AG04449 (cell line): Measurements from ENCODE around the gene WDR5B.

Experiments
- CTCF ChIA-PET: fragments of 350-600 bp; formaldehyde crosslinking; extraction: SDS; loops from one replicate; lab custom pipeline; 2021; ENCODE audit warnings: antibody characterized with exemption; lab: Yijun Ruan, JAX
- POLR2A ChIA-PET: fragments of 400-600, 350-600 bp; formaldehyde crosslinking; extraction: SDS; loops from one replicate; lab custom pipeline; 2020; ENCODE audit warnings: antibody characterized with exemption, inconsistent platforms; lab: Yijun Ruan, JAX
- DNase-seq: peaks from one replicate; pipeline ENCODE4 v3.0.0-alpha.2; 2010; ENCODE audit warnings: low read depth, low spot score
- H3K4me3 ChIP-seq: 2 replicates; pipeline ENCODE4 v1.5.1; 2011; ENCODE audit warnings: low read depth, mild to moderate bottlenecking, control low read depth, low read length
- TF ChIP-seq, protein P1 (sequence below): IDR thresholded peaks from one replicate; pipeline ENCODE4 v1.5.1; 2011; ENCODE audit warnings: mild to moderate bottlenecking, moderate library complexity, low read length, control low read depth, inconsistent platforms; ENCODE audit not compliant: insufficient read depth; ENCODE audit errors: missing control alignments

The WDR5B gene

DNA sequence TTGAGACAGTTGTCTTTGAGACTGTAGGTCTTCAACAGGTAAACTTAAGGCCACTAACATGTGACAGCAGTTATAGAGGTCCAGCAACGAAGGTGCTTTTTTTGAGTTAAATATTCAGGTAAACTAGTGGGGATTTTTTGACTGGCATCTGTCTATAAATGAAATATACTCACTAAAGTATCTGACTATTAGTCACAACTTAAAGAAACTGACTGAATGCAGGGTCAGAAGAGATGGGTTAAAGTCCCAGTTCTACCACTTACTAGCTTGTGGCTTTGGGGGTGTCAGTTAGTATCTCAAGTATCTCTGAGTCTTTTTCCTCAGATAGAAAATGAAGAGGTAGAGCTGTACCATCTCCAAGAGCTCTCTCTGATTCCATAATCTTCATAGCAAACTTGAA lies 50.8 kb downstream of the WDR5B start:
- no peak overlapping the region for H3K4me3 ChIP-seq
- DNase-seq, result no peak
- POLR2A ChIA-PET, result no interaction called here
- CTCF ChIA-PET, result no interaction called here
- TF ChIP-seq, protein P1, sequence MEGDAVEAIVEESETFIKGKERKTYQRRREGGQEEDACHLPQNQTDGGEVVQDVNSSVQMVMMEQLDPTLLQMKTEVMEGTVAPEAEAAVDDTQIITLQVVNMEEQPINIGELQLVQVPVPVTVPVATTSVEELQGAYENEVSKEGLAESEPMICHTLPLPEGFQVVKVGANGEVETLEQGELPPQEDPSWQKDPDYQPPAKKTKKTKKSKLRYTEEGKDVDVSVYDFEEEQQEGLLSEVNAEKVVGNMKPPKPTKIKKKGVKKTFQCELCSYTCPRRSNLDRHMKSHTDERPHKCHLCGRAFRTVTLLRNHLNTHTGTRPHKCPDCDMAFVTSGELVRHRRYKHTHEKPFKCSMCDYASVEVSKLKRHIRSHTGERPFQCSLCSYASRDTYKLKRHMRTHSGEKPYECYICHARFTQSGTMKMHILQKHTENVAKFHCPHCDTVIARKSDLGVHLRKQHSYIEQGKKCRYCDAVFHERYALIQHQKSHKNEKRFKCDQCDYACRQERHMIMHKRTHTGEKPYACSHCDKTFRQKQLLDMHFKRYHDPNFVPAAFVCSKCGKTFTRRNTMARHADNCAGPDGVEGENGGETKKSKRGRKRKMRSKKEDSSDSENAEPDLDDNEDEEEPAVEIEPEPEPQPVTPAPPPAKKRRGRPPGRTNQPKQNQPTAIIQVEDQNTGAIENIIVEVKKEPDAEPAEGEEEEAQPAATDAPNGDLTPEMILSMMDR, result no peak

DNA sequence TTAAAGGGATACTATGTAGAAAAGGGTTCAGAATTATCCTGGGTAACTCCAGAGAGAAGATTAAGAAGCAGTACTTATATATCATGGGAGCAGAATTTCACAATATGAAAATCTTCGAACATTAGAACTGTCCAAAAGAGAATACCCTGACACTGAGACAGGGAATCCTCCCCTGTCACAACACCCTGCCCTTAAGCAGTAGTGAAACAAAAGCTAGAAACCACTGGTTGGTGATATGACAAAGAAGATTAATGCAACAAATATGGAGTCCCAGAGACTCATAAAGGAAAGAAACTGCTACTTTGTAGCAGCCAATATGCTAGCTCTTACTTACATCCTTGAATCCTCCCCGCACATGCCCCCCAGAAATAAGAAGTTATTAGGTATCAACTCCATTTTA lies 51.4 kb downstream of the WDR5B start:
- TF ChIP-seq, protein P1, result no peak
- POLR2A ChIA-PET, result no interaction called here
- CTCF ChIA-PET, result no interaction called here
- DNase-seq, result no peak
- no peak overlapping the region for H3K4me3 ChIP-seq
